Type B pancreatic cell (in vitro differentiated cells): ENCODE results near the gene RINL. TPM values are rescaled to one million over a fixed set of nuclear protein-coding genes. Genes with fewer than 3 reads are reported as not detected.

Source experiments
- DNase-seq: peaks from one replicate; pipeline ENCODE4 v3.0.0; 2021; ENCODE audit warnings: mixed read lengths; ENCODE audit not compliant: unreplicated experiment; ENCODE audit errors: extremely low spot score
- H3K27ac Mint-ChIP-seq: 2 replicates; pipeline ENCODE4 v1.8.0; 2021; ENCODE audit warnings: mild to moderate bottlenecking, mixed read lengths
- H3K27me3 Mint-ChIP-seq: 2 replicates; pipeline ENCODE4 v1.8.0; 2021; ENCODE audit warnings: mixed read lengths
- H3K36me3 Mint-ChIP-seq: 2 replicates; pipeline ENCODE4 v1.8.0; 2021; ENCODE audit warnings: mixed read lengths
- H3K4me1 Mint-ChIP-seq: one replicate; pipeline ENCODE4 v1.8.0; 2021; ENCODE audit warnings: mixed read lengths; ENCODE audit not compliant: unreplicated experiment
- H3K4me3 Mint-ChIP-seq: 2 replicates; pipeline ENCODE4 v1.8.0; 2021; ENCODE audit warnings: mild to moderate bottlenecking, mixed read lengths
- H3K9me3 Mint-ChIP-seq: 2 replicates; pipeline ENCODE4 v1.8.0; 2021; ENCODE audit warnings: mixed read lengths
- CTCF ChIP-seq: fragments of 200-600 bp; sonication (generic); conservative IDR thresholded peaks from 2 replicates; pipeline ENCODE4 v1.5.0; 2021; ENCODE audit warnings: antibody characterized with exemption, mild to moderate bottlenecking
- total RNA-seq: library from RNA; stranded (reverse); gene quantifications from 2 replicates; pipeline ENCODE4 v1.2.1, GENCODE V29; 2021; ENCODE audit warnings: low replicate concordance

RINL gene
- total RNA-seq, 1 donor from 2014 or later = 3.4 TPM

- Mint-ChIP-seq H3K27ac (no peak overlapping the region), H3K9me3 (no peaks in the 10 kb centered on the region), H3K4me1 (peaks cover 7% of the 10 kb centered on the region), H3K36me3 (peaks cover 3% of the 10 kb centered on the region), H3K27me3 (no peaks in the 10 kb centered on the region), H3K4me3 (no peak overlapping the region)
- no peak for DNase-seq
- no peak for TF ChIP-seq CTCF
Observed at GRCh38 chr19:38894968-38895367, 16.9 kb upstream of the RINL start.

DNA sequence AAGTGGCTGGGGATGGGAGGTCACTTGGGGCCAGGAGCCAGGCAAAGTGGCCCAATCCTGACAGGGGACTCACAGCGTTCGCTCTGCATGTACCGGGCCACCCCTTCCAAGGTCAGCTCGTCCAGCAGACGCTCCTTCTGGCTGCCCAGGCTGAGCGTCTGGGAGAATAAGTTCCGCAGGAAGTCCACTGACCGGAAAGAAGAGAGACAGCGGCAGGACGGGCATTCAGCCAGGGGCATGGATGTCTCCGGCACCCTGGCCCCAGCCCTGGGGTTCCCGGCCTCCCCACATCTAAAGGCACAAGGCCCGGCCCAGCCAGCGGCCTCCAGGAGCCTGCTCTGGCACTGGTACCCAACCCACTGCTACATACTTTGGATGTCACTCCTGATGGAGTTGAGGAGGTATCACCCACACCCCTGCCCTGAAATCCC, 15.3 kb upstream of the RINL start:
- no peak for DNase-seq
- H3K4me3 Mint-ChIP-seq = no peak overlapping the region

DNA sequence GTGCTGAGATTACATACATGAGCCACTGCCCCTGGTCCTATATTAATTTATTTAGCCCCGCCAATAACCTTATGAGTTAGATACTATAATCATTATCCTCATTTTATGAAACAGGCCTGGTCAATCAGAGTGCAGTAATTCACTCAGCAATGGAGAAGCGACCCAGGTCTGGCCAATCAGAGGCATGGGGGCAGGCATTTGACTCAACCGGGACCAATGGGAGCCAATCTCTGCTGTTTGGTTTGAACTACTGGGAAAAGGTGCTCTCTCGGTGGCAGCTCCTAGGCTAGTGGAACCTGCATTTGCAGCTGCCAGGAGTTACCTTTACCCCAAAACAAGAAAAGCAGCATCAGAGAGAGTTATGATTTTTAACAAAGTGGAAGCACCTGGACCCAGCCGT, 14.8 kb upstream of the RINL start:
- TF ChIP-seq CTCF = no peak
- Mint-ChIP-seq H3K27me3 (no peaks in the 10 kb centered on the region), H3K4me1 (no peaks in the 10 kb centered on the region), H3K36me3 (no peaks in the 10 kb centered on the region), H3K4me3 (no peak overlapping the region), H3K27ac (no peak overlapping the region), H3K9me3 (no peaks in the 10 kb centered on the region)
- no peak for DNase-seq

More for the DNA sequence above, 15.3 kb upstream of the RINL start:
- H3K36me3 Mint-ChIP-seq = no peaks in the 10 kb centered on the region
- no peaks in the 10 kb centered on the region for H3K4me1 Mint-ChIP-seq
- H3K27me3 Mint-ChIP-seq = no peaks in the 10 kb centered on the region
- no peaks in the 10 kb centered on the region for H3K9me3 Mint-ChIP-seq
- no peak for TF ChIP-seq CTCF
- H3K27ac Mint-ChIP-seq = no peak overlapping the region

DNA sequence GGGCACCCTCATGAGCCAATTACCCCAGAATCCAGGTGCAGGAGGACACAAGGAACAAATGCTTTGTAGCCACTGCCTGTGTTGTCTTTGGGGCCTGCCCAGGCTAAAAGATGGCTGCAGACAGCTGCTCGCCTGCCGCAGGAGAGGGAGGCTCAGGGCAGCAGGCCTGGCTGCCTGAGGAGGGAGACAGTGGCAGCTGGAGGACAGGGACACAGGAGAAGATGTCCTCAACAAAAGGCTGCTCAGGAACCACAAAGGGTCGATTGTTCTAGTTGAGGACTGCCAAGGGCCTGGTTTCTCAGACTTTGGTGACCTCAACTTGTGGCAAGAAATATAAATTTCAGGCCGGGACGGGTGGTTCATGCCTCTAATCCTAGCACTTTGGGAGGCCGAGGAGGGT, 13.7 kb upstream of the RINL start:
- TF ChIP-seq CTCF = no peak
- Mint-ChIP-seq H3K36me3 (no peaks in the 10 kb centered on the region), H3K27me3 (no peaks in the 10 kb centered on the region), H3K4me1 (no peaks in the 10 kb centered on the region), H3K4me3 (no peak overlapping the region), H3K27ac (no peak overlapping the region), H3K9me3 (no peaks in the 10 kb centered on the region)
- DNase-seq = no peak

- H3K4me1 Mint-ChIP-seq = no peaks in the 10 kb centered on the region
- no peak overlapping the region for H3K4me3 Mint-ChIP-seq
- no peaks in the 10 kb centered on the region for H3K27me3 Mint-ChIP-seq
- H3K9me3 Mint-ChIP-seq = no peaks in the 10 kb centered on the region
- no peak overlapping the region for H3K27ac Mint-ChIP-seq
- TF ChIP-seq CTCF = no peak
- H3K36me3 Mint-ChIP-seq = no peaks in the 10 kb centered on the region
- DNase-seq = no peak
Observed at GRCh38 chr19:38890686-38891085, 12.6 kb upstream of the RINL start.

- Mint-ChIP-seq H3K36me3 (no peaks in the 10 kb centered on the region), H3K4me3 (no peak overlapping the region), H3K27me3 (no peaks in the 10 kb centered on the region), H3K9me3 (no peaks in the 10 kb centered on the region), H3K27ac (no peak overlapping the region), H3K4me1 (no peaks in the 10 kb centered on the region)
- no peak for TF ChIP-seq CTCF
- DNase-seq = no peak
Observed at GRCh38 chr19:38889803-38890202, 11.7 kb upstream of the RINL start.
